Measurements from ENCODE around the gene RTN4R. TPM values are rescaled to one million over a fixed set of nuclear protein-coding genes. Genes with fewer than 3 reads are reported as not detected.

RTN4R gene
- total RNA-seq, 1 donor from 2014 or later = 4.2 TPM

- DNase-seq (ENCODE audit: extremely low spot score in 2 of 2) = no peak
- H3K4me1 ChIP-seq = no peaks in the 10 kb centered on the region
- no peak overlapping the region for H3K4me3 ChIP-seq
- intact Hi-C loops (cut with DNase I) = no loop called here
- H3K27ac ChIP-seq = no peak overlapping the region
- no peaks in the 10 kb centered on the region for H3K36me3 ChIP-seq
- H3K9me3 ChIP-seq = no peaks in the 10 kb centered on the region
- TF ChIP-seq POLR2A (IDR thresholded peaks at IDR 0.05) (no peak), CTCF (IDR thresholded peaks at IDR 0.05) (no peak), POLR2AphosphoS5 (IDR thresholded peaks at IDR 0.05; ENCODE audit: insufficient read depth in 1 of 2, low read depth in 1 of 2) (no peak)
- H3K27me3 ChIP-seq = no peaks in the 10 kb centered on the region
Measured at GRCh38 chr22:20224917-20225692, 43.0 kb downstream of the RTN4R start.

GRCh38 chr22:20224256-20224626 is 43.9 kb downstream of the RTN4R start:
- no peaks in the 10 kb centered on the region for H3K9me3 ChIP-seq
- TF ChIP-seq POLR2AphosphoS5 (IDR thresholded peaks at IDR 0.05; ENCODE audit: insufficient read depth in 1 of 2, low read depth in 1 of 2) (no peak), CTCF (IDR thresholded peaks at IDR 0.05) (no peak), POLR2A (IDR thresholded peaks at IDR 0.05) (no peak)
- intact Hi-C loops (cut with DNase I) = no loop called here

GRCh38 chr22:20223421-20224255 is 44.5 kb downstream of the RTN4R start:
- Histone ChIP-seq H3K4me3 (no peak overlapping the region), H3K9me3 (no peaks in the 10 kb centered on the region), H3K4me1 (no peaks in the 10 kb centered on the region), H3K27ac (no peak overlapping the region), H3K36me3 (no peaks in the 10 kb centered on the region), H3K27me3 (no peaks in the 10 kb centered on the region)
- DNase-seq (ENCODE audit: extremely low spot score in 2 of 2) = no peak
- no peak for TF ChIP-seq POLR2A (IDR thresholded peaks at IDR 0.05)
- TF ChIP-seq POLR2AphosphoS5 (IDR thresholded peaks at IDR 0.05; ENCODE audit: insufficient read depth in 1 of 2, low read depth in 1 of 2) = no peak
- TF ChIP-seq CTCF (IDR thresholded peaks at IDR 0.05) = no peak
- intact Hi-C loops (cut with DNase I) = no loop called here

More at GRCh38 chr22:20224256-20224626, 43.9 kb downstream of the RTN4R start:
- Histone ChIP-seq H3K4me1 (no peaks in the 10 kb centered on the region), H3K27me3 (no peaks in the 10 kb centered on the region), H3K4me3 (no peak overlapping the region), H3K27ac (no peak overlapping the region), H3K36me3 (no peaks in the 10 kb centered on the region)
- no peak for DNase-seq (ENCODE audit: extremely low spot score in 2 of 2)

DNA sequence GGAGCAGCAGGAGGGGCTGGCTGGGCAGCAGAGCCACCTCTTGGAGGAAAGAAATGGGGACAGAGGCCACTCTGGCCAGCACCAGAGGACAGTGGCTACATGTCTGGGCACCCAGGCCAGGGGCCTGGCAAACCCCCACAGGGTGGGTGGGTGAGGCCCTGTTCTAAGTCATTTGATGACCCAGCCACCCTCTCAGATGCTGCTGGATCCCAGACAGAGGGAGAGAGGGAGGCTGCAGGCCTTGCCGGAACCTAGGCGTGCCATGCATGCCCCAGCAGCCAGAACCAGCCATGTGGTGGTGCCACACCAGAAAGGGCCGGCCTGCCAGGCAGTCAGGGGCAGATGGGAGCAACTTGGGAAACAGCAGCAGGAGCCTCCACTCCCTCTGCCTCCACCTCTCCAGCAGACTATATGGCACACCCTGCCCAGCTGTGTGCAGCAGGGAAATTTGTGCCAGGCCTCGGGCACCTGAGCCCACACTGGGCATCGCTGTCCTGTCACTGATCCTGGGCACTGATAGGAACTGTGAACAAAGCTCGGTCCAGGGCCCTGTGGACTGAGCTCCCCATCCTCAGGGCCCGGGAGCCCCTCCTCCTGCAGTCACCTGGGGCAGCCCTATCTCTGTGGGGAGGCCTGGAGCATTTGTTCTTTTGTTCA is 45.2 kb downstream of the RTN4R start:
- H3K27me3 ChIP-seq = no peaks in the 10 kb centered on the region
- TF ChIP-seq POLR2AphosphoS5 (IDR thresholded peaks at IDR 0.05; ENCODE audit: insufficient read depth in 1 of 2, low read depth in 1 of 2) (no peak), CTCF (IDR thresholded peaks at IDR 0.05) (no peak)
- no peak overlapping the region for H3K27ac ChIP-seq
- no peaks in the 10 kb centered on the region for H3K36me3 ChIP-seq
- no peak overlapping the region for H3K4me3 ChIP-seq
- intact Hi-C loops (cut with DNase I) = no loop called here
- no peaks in the 10 kb centered on the region for H3K4me1 ChIP-seq
- no peaks in the 10 kb centered on the region for H3K9me3 ChIP-seq
- no peak for DNase-seq (ENCODE audit: extremely low spot score in 2 of 2)
